HG02840 (cell line): Measurements from ENCODE around the gene LUZP1.

ENCODE experiments used
- ATAC-seq: cut with Tn5 transposase; IDR thresholded peaks from one replicate; pipeline ENCODE4 v1.9.1; 2021; ENCODE audit warnings: mild to moderate bottlenecking, moderate library complexity, moderate number of reproducible peaks; ENCODE audit not compliant: unreplicated experiment, low FRiP score

Gene LUZP1

GRCh38 chr1:23156940-23157339, 11.7 kb downstream of the LUZP1 start:
- ATAC-seq, result no peak

- ATAC-seq, result no peak
Observed at GRCh38 chr1:23152966-23153684, 15.5 kb downstream of the LUZP1 start.

- no peak for ATAC-seq
Observed at GRCh38 chr1:23150742-23151141, 17.9 kb downstream of the LUZP1 start.

- no peak for ATAC-seq
Observed at GRCh38 chr1:23150125-23150524, 18.5 kb downstream of the LUZP1 start.

GRCh38 chr1:23149114-23149513, 19.5 kb downstream of the LUZP1 start:
- no peak for ATAC-seq

- no peak for ATAC-seq
Observed at GRCh38 chr1:23148084-23148483, 20.6 kb downstream of the LUZP1 start.

- ATAC-seq, result no peak
Observed at GRCh38 chr1:23140940-23141596, 27.6 kb downstream of the LUZP1 start.

GRCh38 chr1:23135268-23135667, 33.4 kb downstream of the LUZP1 start:
- ATAC-seq, result no peak

- ATAC-seq, result no peak
Observed at GRCh38 chr1:23134055-23134454, 34.6 kb downstream of the LUZP1 start.

GRCh38 chr1:23133587-23133986, 35.1 kb downstream of the LUZP1 start:
- no peak for ATAC-seq

- no peak for ATAC-seq
Observed at GRCh38 chr1:23132033-23132432, 36.6 kb downstream of the LUZP1 start.

GRCh38 chr1:23129846-23130245, 38.8 kb downstream of the LUZP1 start:
- no peak for ATAC-seq

GRCh38 chr1:23126801-23127200, 41.9 kb downstream of the LUZP1 start:
- ATAC-seq, result no peak

GRCh38 chr1:23126200-23126599, 42.5 kb downstream of the LUZP1 start:
- ATAC-seq, result no peak

- ATAC-seq, result no peak
Observed at GRCh38 chr1:23125489-23125888, 43.2 kb downstream of the LUZP1 start.

GRCh38 chr1:23124259-23125026, 44.2 kb downstream of the LUZP1 start:
- no peak for ATAC-seq

- no peak for ATAC-seq
Observed at GRCh38 chr1:23123528-23123927, 45.1 kb downstream of the LUZP1 start.

- ATAC-seq, result no peak
Observed at GRCh38 chr1:23122796-23123195, 45.9 kb downstream of the LUZP1 start.

- no peak for ATAC-seq
Observed at GRCh38 chr1:23122023-23122748, 46.5 kb downstream of the LUZP1 start.

GRCh38 chr1:23120383-23120782, 48.3 kb downstream of the LUZP1 start:
- no peak for ATAC-seq
